PC-3 (cell line): ENCODE data around the gene MAPKAPK3.

Experiments
- EZH2 ChIP-seq: fragments of 300-600 bp; sonication (generic); IDR thresholded peaks from one replicate; pipeline ENCODE4 v1.6.1; 2017; ENCODE audit warnings: antibody characterized with exemption, mild to moderate bottlenecking, low read length; ENCODE audit not compliant: unreplicated experiment
- TF ChIP-seq, protein P1 (sequence below): fragments of 300-600 bp; sonication (generic); conservative IDR thresholded peaks from 2 replicates; pipeline ENCODE4 v1.5.1; 2017; ENCODE audit warnings: antibody characterized with exemption, low read depth, mild to moderate bottlenecking, low read length

DNA sequence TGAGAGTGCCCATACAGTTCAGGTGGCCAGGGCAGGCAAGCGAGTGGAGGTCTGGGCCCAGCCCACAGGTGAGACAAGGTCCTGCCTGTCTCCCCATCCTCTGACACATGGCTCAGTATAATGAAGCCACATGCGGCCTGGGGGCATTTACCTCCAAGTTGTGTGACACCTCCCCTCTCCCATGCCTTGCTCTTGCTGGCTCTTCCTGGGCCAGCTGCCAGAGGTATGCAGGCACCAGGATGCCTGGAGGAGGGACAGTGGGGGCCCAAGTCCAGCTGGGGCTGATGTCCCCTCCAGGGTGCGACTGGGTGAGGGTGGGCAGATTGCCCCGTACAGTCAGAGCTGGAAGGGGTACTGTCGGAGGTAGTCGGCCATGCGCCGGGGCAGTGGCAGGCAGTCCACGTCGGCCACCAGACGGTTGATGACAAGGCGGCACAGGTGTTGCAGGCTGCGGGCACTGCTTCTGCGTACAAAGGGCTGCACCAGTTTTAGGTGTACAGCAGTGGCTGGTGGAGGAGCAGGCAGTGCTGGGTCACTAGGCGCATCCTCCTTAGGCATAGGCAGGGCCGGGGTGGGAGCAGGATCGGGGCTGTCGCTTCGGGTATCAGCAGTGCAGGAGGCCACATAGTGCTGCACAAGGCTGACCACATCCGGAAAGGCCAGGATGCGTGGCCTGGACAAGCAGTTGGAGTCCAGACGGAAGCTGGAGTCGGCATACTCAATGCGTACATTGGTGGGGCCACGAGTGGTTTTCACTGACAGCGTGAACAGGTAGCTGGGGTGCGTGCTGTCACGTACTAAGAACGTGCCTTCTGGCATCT, 9.5 kb upstream of the MAPKAPK3 start:
- TF ChIP-seq, protein P1, sequence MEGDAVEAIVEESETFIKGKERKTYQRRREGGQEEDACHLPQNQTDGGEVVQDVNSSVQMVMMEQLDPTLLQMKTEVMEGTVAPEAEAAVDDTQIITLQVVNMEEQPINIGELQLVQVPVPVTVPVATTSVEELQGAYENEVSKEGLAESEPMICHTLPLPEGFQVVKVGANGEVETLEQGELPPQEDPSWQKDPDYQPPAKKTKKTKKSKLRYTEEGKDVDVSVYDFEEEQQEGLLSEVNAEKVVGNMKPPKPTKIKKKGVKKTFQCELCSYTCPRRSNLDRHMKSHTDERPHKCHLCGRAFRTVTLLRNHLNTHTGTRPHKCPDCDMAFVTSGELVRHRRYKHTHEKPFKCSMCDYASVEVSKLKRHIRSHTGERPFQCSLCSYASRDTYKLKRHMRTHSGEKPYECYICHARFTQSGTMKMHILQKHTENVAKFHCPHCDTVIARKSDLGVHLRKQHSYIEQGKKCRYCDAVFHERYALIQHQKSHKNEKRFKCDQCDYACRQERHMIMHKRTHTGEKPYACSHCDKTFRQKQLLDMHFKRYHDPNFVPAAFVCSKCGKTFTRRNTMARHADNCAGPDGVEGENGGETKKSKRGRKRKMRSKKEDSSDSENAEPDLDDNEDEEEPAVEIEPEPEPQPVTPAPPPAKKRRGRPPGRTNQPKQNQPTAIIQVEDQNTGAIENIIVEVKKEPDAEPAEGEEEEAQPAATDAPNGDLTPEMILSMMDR: no peak
- no peak for TF ChIP-seq EZH2
